K562 (cell line): ENCODE measurements around the gene TMEM184A. TPM values are rescaled to one million over a fixed set of nuclear protein-coding genes. Genes with fewer than 3 reads are reported as not detected.

ENCODE experiments used
- ATAC-seq: fragments of 200-7000 bp; cut with Tn5 transposase; 3 replicates; pipeline ENCODE4 v1.9.1; 2020; ENCODE audit warnings: moderate library complexity
- BruUV-seq: library from RNA; stranded (reverse); fragments of 400-500 nt; replicated peaks from 2 replicates; lab custom pipeline; 2021; lab: Mats Ljungman, UMichigan
- CTCF ChIA-PET: fragments of 300-600 bp; formaldehyde crosslinking; extraction: SDS; loops from one replicate; lab custom pipeline; 2021; ENCODE audit warnings: low intra/inter-chr PET ratio; lab: Yijun Ruan, JAX
- POLR2A ChIA-PET: fragments of 300-600, 350-650 bp; sonication (Branson Sonifier 250); formaldehyde crosslinking; extraction: SDS; loops from one replicate; lab custom pipeline; 2021; ENCODE audit warnings: antibody characterized with exemption, inconsistent platforms; lab: Yijun Ruan, JAX
- DNase-seq, 4 experiments: peaks; one replicate each; pipeline versions ENCODE4 v3.0.0 to v3.0.0-alpha.2; 2011 to 2018; ENCODE audit warnings: low spot score in 3 of 4, mixed read lengths in 3 of 4; ENCODE audit errors: extremely low read depth in 1 of 4
- FAIRE-seq: peaks from 2 replicates; lab custom pipeline; 2011; peaks lifted over from hg19 to GRCh38; lab: Jason Lieb, UNC
- H2AFZ ChIP-seq: 2 replicates; pipeline ENCODE4 v1.6.0; 2011; ENCODE audit warnings: low read depth, low read length, control low read depth, inconsistent platforms
- H3K27ac ChIP-seq: fragments of 200-600 bp; 3 replicates; pipeline ENCODE4 v1.8.0; 2011; ENCODE audit warnings: low read depth, mild to moderate bottlenecking, control low read depth, inconsistent platforms, low read length, moderate library complexity, mixed read lengths; ENCODE audit errors: extremely low read depth
- H3K27me3 ChIP-seq, 2 experiments: fragments of 300-600 bp in 1 of 2; 2 replicates in 1 of 2; 3 replicates in 1 of 2; pipeline versions ENCODE4 v1.6.0 to v1.8.0; 2011; ENCODE audit warnings: inconsistent platforms in 2 of 2, low read length in 2 of 2, mild to moderate bottlenecking in 1 of 2, mixed read lengths in 1 of 2, moderate library complexity in 1 of 2; ENCODE audit not compliant: control insufficient read depth in 2 of 2, insufficient read depth in 2 of 2
- H3K36me3 ChIP-seq: fragments of 300-600 bp; 3 replicates; pipeline ENCODE4 v1.8.0; 2011; ENCODE audit warnings: mild to moderate bottlenecking, low read length, inconsistent platforms; ENCODE audit not compliant: control insufficient read depth, insufficient read depth
- H3K4me1 ChIP-seq, 2 experiments: fragments of 200-600 bp in 1 of 2; replicated peaks in 1 of 2; 2 replicates in 1 of 2; 3 replicates in 1 of 2; pipeline versions ENCODE4 v1.5.1 to v1.8.0; 2011; ENCODE audit warnings: inconsistent platforms in 2 of 2, low read length in 2 of 2, mild to moderate bottlenecking in 1 of 2, mixed read lengths in 1 of 2, moderate library complexity in 1 of 2; ENCODE audit not compliant: control insufficient read depth in 2 of 2, insufficient read depth in 2 of 2
- H3K4me2 ChIP-seq: 2 replicates; pipeline ENCODE4 v1.6.1; 2011; ENCODE audit warnings: low read length, control low read depth, inconsistent platforms, mixed read lengths; ENCODE audit not compliant: insufficient read depth
- H3K4me3 ChIP-seq: fragments of 200-600 bp; sonication (generic), shearing (Covaris generic); 2 replicates; pipeline ENCODE4 v1.5.1; 2016; ENCODE audit warnings: control low read depth, inconsistent platforms
- H3K79me2 ChIP-seq: fragments of 200-600 bp; 3 replicates; pipeline ENCODE4 v1.8.0; 2011; ENCODE audit warnings: low read length, inconsistent platforms; ENCODE audit not compliant: control insufficient read depth, insufficient read depth
- H3K9ac ChIP-seq, 2 experiments: 2 replicates each; pipeline versions ENCODE4 v1.6.0 to v1.6.1; 2011; ENCODE audit warnings: low read depth in 2 of 2, low read length in 2 of 2, control low read depth in 1 of 2, inconsistent platforms in 1 of 2, mild to moderate bottlenecking in 1 of 2, mixed read lengths in 1 of 2; ENCODE audit not compliant: insufficient read depth in 1 of 2
- H3K9me1 ChIP-seq: one replicate; pipeline ENCODE4 v1.6.0; 2011; ENCODE audit warnings: inconsistent platforms, mild to moderate bottlenecking, low read length, moderate library complexity; ENCODE audit not compliant: control insufficient read depth, insufficient read depth
- H3K9me3 ChIP-seq: replicated peaks from 2 replicates; pipeline ENCODE4 v1.5.1; 2011; ENCODE audit warnings: low read depth, low read length, inconsistent platforms; ENCODE audit not compliant: control insufficient read depth, insufficient read depth
- H4K20me1 ChIP-seq: replicated peaks from 2 replicates; pipeline ENCODE4 v1.6.1; 2011; ENCODE audit warnings: low read length, inconsistent platforms, mixed read lengths; ENCODE audit not compliant: control insufficient read depth, insufficient read depth
- AFF4 ChIP-seq: sonication (generic); formaldehyde crosslinking; IDR thresholded peaks from 2 replicates; pipeline ENCODE4 v1.8.0; 2023; ENCODE audit warnings: mild to moderate bottlenecking, missing genetic modification reagents
- NCOA6 ChIP-seq: fragments of 450-650 bp; IDR thresholded peaks from 2 replicates; pipeline ENCODE4 v1.6.1; 2017; ENCODE audit warnings: mild to moderate bottlenecking
- NR1H2 ChIP-seq: sonication (generic); formaldehyde crosslinking; IDR thresholded peaks from 2 replicates; pipeline ENCODE4 v1.4.0; 2020; ENCODE audit warnings: mild to moderate bottlenecking, missing genetic modification reagents
- POLR3A ChIP-seq: IDR thresholded peaks from 2 replicates; pipeline ENCODE4 v1.6.1; 2011; ENCODE audit warnings: borderline replicate concordance, mild to moderate bottlenecking, moderate library complexity; ENCODE audit not compliant: insufficient read length, insufficient read depth; ENCODE audit errors: extremely low read depth
- PYGO2 ChIP-seq: fragments of 450-650 bp; IDR thresholded peaks from 2 replicates; pipeline ENCODE4 v1.6.1; 2016; ENCODE audit warnings: mild to moderate bottlenecking, missing genetic modification characterization, moderate library complexity, missing compliant biosample characterization
- ZNF407 ChIP-seq: fragments of 450-650 bp; IDR thresholded peaks from 2 replicates; pipeline ENCODE4 v1.6.1; 2016; ENCODE audit warnings: low read depth
- WGBS: fragments of 100-300 bp; shearing (Covaris generic); methylation state at CpG from one replicate; pipeline ENCODE4 v1.1.6; 2016; ENCODE audit warnings: low coverage, mixed read lengths; ENCODE audit not compliant: insufficient coverage; ENCODE audit errors: missing lambda C conversion rate; 5-methylcytosine and 5-hydroxymethylcytosine counted together
- in situ Hi-C: fragments of 300-500 bp; cut with MboI; formaldehyde crosslinking; loops from 4 replicates; pipeline ENCODE4 v1.15.0; 2018; ENCODE audit warnings: inconsistent platforms, mixed read lengths
- intact Hi-C: fragments of 100-400 bp; cut with micrococcal nuclease; formaldehyde crosslinking; loops from 2 replicates; pipeline ENCODE4 v1.14.2; 2022
- polyA plus RNA-seq, 8 experiments: library from polyadenylated mRNA; depleted of rRNA in 4 of 8; stranded (reverse) in 5 of 8; unstranded in 3 of 8; fragments of >200 nt; fragmentation: Nextera tagmentation in 2 of 8; fragmentation: Illumina TruSeq in 1 of 8; extraction: Ambion mirVana in 2 of 8; extraction: Trizol in 1 of 8; gene quantifications; 2 replicates each; pipeline versions ENCODE4 v1.2.1 to v1.2.3, GENCODE V29; 2011 to 2014; ENCODE audit warnings: inconsistent platforms in 1 of 8, missing spikeins in 1 of 8
- total RNA-seq, 7 experiments: library from RNA; depleted of rRNA in 6 of 7; stranded (reverse); fragments of >200 nt in 6 of 7; fragmentation: Illumina TruSeq in 2 of 7; extraction: Trizol in 2 of 7; gene quantifications; 2 replicates each; pipeline versions ENCODE4 v1.2.1 to v1.2.3, GENCODE V29; 2011 to 2021; ENCODE audit warnings: low replicate concordance in 1 of 7
- TF ChIP-seq, protein P1 (sequence below): fragments of 250-450 bp; sonication (Bioruptor Pico); IDR thresholded peaks from 2 replicates; pipeline ENCODE4 v1.4.0; 2020

TMEM184A gene
- total and polyA plus RNA-seq, 9 of the 15 experiments (the other 6 are each of a cell fraction or from before 2014, with no cell fraction given), result 0.10 to 0.18 (median 0.11) TPM; not detected in 6

GRCh38 chr7:1572111-1572822 lies 16.3 kb upstream of the TMEM184A start:
- FAIRE-seq, result no peak
- no TSS peak for BruUV-seq
- H3K4me3 ChIP-seq, result no peak overlapping the region
- no peak overlapping the region for H2AFZ ChIP-seq
- 25% methylated on average over 7 of the region's 7 CpGs for WGBS
- no peaks in the 10 kb centered on the region for H3K9me1 ChIP-seq
- ChIA-PET CTCF (no interaction called here), POLR2A (interaction anchor here (0.6 to 0.9 kb wide), 3 partner anchors 10 to 582 kb away, joined by 3 to 5 read pairs (median 3); no protein-coding TSS in a partner anchor)
- intact Hi-C loops (loop anchor here (10.0 kb wide), 1 partner anchor 633 kb away; no protein-coding TSS in a partner anchor), in situ Hi-C loops (no loop called here)
- H3K27me3 ChIP-seq, result no peaks in the 10 kb centered on the region
- peaks cover 9% of the 10 kb centered on the region; the same call in 2 of the 3 replicates for H3K36me3 ChIP-seq
- peaks cover 26 to 48% of the 10 kb centered on the region in 2 experiments; a peak in 4 of 5 replicates for H3K4me1 ChIP-seq
- no peak overlapping the region; a peak in 1 of 4 replicates for H3K9ac ChIP-seq
- H4K20me1 ChIP-seq, result no peaks in the 10 kb centered on the region
- DNase-seq, result peak in 1 of 4 experiments; percentile 22
- no peak for ATAC-seq
- no peaks in the 10 kb centered on the region for H3K9me3 ChIP-seq
- H3K79me2 ChIP-seq, result peaks cover 40% of the 10 kb centered on the region
- peak overlapping the region; percentile 5; the same call in 1 of the 2 replicates for H3K4me2 ChIP-seq
- no peak overlapping the region for H3K27ac ChIP-seq
- TF ChIP-seq ZNF407 (no peak), NCOA6 (no peak), PYGO2 (tag) (no peak), POLR3A (no peak), AFF4 (no peak), NR1H2 (no peak)
- TF ChIP-seq, protein P1, sequence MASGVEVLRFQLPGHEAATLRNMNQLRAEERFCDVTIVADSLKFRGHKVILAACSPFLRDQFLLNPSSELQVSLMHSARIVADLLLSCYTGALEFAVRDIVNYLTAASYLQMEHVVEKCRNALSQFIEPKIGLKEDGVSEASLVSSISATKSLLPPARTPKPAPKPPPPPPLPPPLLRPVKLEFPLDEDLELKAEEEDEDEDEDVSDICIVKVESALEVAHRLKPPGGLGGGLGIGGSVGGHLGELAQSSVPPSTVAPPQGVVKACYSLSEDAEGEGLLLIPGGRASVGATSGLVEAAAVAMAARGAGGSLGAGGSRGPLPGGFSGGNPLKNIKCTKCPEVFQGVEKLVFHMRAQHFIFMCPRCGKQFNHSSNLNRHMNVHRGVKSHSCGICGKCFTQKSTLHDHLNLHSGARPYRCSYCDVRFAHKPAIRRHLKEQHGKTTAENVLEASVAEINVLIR, result no peak; the same call in 1 of the 2 replicates
